Measurements from ENCODE around the gene TMED10. TPM values are rescaled to one million over a fixed set of nuclear protein-coding genes. Genes with fewer than 3 reads are reported as not detected.

Gene TMED10
- total RNA-seq, 1 experiment from 2014 or later, result 255 TPM

- POLR2A ChIA-PET, result no interaction called here
- BruUV-seq (replicated peaks), result no TSS peak
- peaks cover 13% of the 10 kb centered on the region for H3K36me3 Mint-ChIP-seq (ENCODE audit: insufficient read depth, unreplicated experiment)
Measured at GRCh38 chr14:75119056-75119455, 57.4 kb downstream of the TMED10 start.

GRCh38 chr14:75113932-75114539 lies 62.4 kb downstream of the TMED10 start:
- ChIA-PET CTCF (no interaction called here), POLR2A (no interaction called here)
- Mint-ChIP-seq H3K27me3 (ENCODE audit: insufficient read depth, unreplicated experiment) (no peaks in the 10 kb centered on the region), H3K36me3 (ENCODE audit: insufficient read depth, unreplicated experiment) (peaks cover 35% of the 10 kb centered on the region), H3K4me3 (ENCODE audit: unreplicated experiment) (no peak overlapping the region), H3K9me3 (ENCODE audit: unreplicated experiment) (no peaks in the 10 kb centered on the region), H3K27ac (ENCODE audit: unreplicated experiment) (no peak overlapping the region), H3K4me1 (ENCODE audit: low read depth, unreplicated experiment) (no peaks in the 10 kb centered on the region)
- intact Hi-C loops (cut with micrococcal nuclease; ENCODE audit: unreplicated experiment), result no loop called here
- no peaks in the 10 kb centered on the region for H3K36me3 ChIP-seq (ENCODE audit: control insufficient read depth, insufficient read depth, low read length)
- no peaks in the 10 kb centered on the region for H3K27me3 ChIP-seq (replicated peaks; ENCODE audit: control insufficient read depth, insufficient read depth, low read length)
- DNase-seq, result no peak
- no peaks in the 10 kb centered on the region for H3K4me1 ChIP-seq
- no peak for TF ChIP-seq CTCF (IDR thresholded peaks at IDR 0.05; ENCODE audit: insufficient read depth in 1 of 2, low read depth in 1 of 2, low read length in 1 of 2, severe bottlenecking in 1 of 2, unreplicated experiment in 1 of 2)
- no TSS peak for BruUV-seq (replicated peaks)
- no peak overlapping the region for H3K4me3 ChIP-seq (ENCODE audit: low read depth, low read length)
- no peaks in the 10 kb centered on the region for H3K9me3 ChIP-seq

More at GRCh38 chr14:75119056-75119455, 57.4 kb downstream of the TMED10 start:
- intact Hi-C loops (cut with micrococcal nuclease; ENCODE audit: unreplicated experiment), result no loop called here
- H3K9me3 ChIP-seq, result no peaks in the 10 kb centered on the region
- H3K36me3 ChIP-seq (ENCODE audit: control insufficient read depth, insufficient read depth, low read length), result 0 out of 2 replicates have a peak, but pooled peaks cover 1% of the 10 kb centered on the region
- Mint-ChIP-seq H3K4me1 (ENCODE audit: low read depth, unreplicated experiment) (no peaks in the 10 kb centered on the region), H3K27me3 (ENCODE audit: insufficient read depth, unreplicated experiment) (no peaks in the 10 kb centered on the region), H3K9me3 (ENCODE audit: unreplicated experiment) (no peaks in the 10 kb centered on the region), H3K27ac (ENCODE audit: unreplicated experiment) (no peak overlapping the region), H3K4me3 (ENCODE audit: unreplicated experiment) (no peak overlapping the region)
- no peak for DNase-seq
- H3K27me3 ChIP-seq (replicated peaks; ENCODE audit: control insufficient read depth, insufficient read depth, low read length), result no peaks in the 10 kb centered on the region
- no peak overlapping the region for H3K4me3 ChIP-seq (ENCODE audit: low read depth, low read length)
- no peak for TF ChIP-seq CTCF (IDR thresholded peaks at IDR 0.05; ENCODE audit: insufficient read depth in 1 of 2, low read depth in 1 of 2, low read length in 1 of 2, severe bottlenecking in 1 of 2, unreplicated experiment in 1 of 2)
- CTCF ChIA-PET, result no interaction called here
- no peaks in the 10 kb centered on the region for H3K4me1 ChIP-seq

- no TSS peak for BruUV-seq (replicated peaks)
- H3K9me3 Mint-ChIP-seq (ENCODE audit: unreplicated experiment), result no peaks in the 10 kb centered on the region
- no peak for DNase-seq
- no peaks in the 10 kb centered on the region for H3K27me3 Mint-ChIP-seq (ENCODE audit: insufficient read depth, unreplicated experiment)
- no peak overlapping the region for H3K4me3 Mint-ChIP-seq (ENCODE audit: unreplicated experiment)
- no peak overlapping the region for H3K27ac Mint-ChIP-seq (ENCODE audit: unreplicated experiment)
- POLR2A ChIA-PET, result no interaction called here
- no peaks in the 10 kb centered on the region for H3K4me1 ChIP-seq
- H3K27me3 ChIP-seq (replicated peaks; ENCODE audit: control insufficient read depth, insufficient read depth, low read length), result no peaks in the 10 kb centered on the region
- peaks cover 1% of the 10 kb centered on the region; the same call in 1 of the 2 replicates for H3K36me3 ChIP-seq (ENCODE audit: control insufficient read depth, insufficient read depth, low read length)
- H3K4me3 ChIP-seq (ENCODE audit: low read depth, low read length), result no peak overlapping the region
- peaks cover 65% of the 10 kb centered on the region for H3K36me3 Mint-ChIP-seq (ENCODE audit: insufficient read depth, unreplicated experiment)
- intact Hi-C loops (cut with micrococcal nuclease; ENCODE audit: unreplicated experiment), result no loop called here
- no peak for TF ChIP-seq CTCF (IDR thresholded peaks at IDR 0.05; ENCODE audit: insufficient read depth in 1 of 2, low read depth in 1 of 2, low read length in 1 of 2, severe bottlenecking in 1 of 2, unreplicated experiment in 1 of 2)
- CTCF ChIA-PET, result no interaction called here
- H3K9me3 ChIP-seq, result no peaks in the 10 kb centered on the region
- no peaks in the 10 kb centered on the region for H3K4me1 Mint-ChIP-seq (ENCODE audit: low read depth, unreplicated experiment)
Measured at GRCh38 chr14:75109877-75110276, 66.5 kb downstream of the TMED10 start.
